Putamen (tissue), 1 donor: ENCODE data around the gene RPS21.
"Not testable (repeated sequence)": the region's sequence is repeated elsewhere in the genome, so short reads cannot be mapped to it uniquely, and the experiment has no call there.

Experiments used
- DNase-seq: peaks from one replicate; pipeline ENCODE4 v3.0.0-alpha.2; 2016; ENCODE audit warnings: low spot score

The RPS21 gene

GRCh38 chr20:62365814-62366369, 21.0 kb upstream of the RPS21 start:
- no peak for DNase-seq

DNA sequence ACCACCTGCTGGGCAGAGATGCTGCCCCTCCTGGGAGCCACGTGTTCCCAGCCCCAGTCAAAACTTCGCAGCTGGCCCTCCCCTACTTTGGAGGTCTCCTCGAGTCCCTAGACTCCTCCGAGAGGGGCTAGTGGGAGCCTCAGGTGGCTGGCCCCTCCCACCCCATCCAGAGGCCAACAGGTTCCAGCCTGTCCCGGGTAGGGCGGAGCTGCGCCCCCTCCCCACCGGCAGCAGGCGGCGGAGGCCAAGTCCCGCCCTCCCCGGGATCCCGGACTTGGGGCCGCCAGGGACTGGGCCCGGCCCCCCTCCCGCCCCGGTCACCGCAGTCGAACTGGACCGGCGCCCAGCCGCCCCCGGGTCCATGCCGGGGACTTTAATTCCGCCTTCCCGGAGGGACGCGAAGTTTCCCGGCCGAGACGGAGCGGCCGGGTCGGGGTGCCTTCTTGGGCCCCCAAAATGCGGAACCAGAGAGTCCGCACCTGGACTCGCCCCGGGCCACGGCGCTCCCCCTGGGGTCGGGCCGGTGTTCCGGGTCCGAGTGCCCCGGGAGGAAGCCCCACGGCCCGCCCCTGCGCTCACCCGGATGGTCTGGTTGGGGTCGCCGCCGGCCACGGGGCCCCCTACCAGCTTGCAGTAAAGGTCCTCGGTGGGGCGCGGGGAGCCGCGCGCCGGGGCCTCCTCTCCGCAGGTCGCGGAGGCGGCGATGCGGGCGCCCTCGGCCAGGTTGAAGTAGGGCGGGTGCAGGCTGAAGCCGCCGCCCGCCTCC, 20.4 kb upstream of the RPS21 start:
- DNase-seq = no peak

- no peak for DNase-seq
Measured at GRCh38 chr20:62367136-62367632, 19.7 kb upstream of the RPS21 start, which contains the start of gene LAMA5. TSS of gene LAMA5 (minus strand) at chr20:62367312. CDS start at chr20:62367245, 67 bp downstream.

DNA sequence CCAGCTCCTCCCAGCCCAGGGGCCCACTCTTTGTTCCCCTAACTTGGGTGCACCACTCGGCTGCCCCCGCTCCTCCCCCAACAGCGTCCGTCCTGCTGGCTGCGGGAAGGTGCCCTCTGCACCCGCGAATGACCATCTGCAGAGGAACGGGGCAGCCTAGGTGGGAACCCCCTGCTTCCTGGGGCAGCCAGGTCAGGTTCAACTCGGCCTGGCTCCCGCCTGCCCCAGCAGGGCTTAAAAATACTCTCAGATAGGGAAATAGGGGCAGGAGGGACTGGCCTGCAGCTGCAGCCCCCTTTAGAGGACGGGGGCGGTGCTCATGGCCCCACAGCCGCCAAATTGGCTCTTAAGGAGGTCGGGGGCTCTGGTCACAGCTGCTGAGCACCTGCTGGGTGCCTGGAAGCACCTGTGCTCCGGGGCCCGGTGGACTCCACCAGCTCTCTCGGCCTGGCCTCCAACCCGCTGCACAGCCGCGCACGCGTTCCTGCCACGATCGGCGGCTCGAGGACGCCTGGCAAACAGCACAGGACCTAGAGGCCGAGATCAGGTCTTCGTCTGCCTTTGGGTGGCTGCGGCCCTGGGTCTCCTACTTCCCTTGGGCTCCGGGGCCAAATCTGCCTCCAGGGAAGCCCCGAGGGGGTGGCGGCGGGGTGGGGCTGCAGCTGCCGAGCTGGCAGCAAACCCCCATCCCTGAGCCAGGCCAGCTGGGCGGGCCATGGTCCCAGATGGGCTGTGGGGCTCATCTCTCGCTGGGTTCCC, 19.1 kb upstream of the RPS21 start:
- no peak for DNase-seq

- no peak for DNase-seq
Measured at GRCh38 chr20:62368392-62368975, 18.4 kb upstream of the RPS21 start.

- DNase-seq = no peak
Measured at GRCh38 chr20:62368976-62369814, 17.7 kb upstream of the RPS21 start.

DNA sequence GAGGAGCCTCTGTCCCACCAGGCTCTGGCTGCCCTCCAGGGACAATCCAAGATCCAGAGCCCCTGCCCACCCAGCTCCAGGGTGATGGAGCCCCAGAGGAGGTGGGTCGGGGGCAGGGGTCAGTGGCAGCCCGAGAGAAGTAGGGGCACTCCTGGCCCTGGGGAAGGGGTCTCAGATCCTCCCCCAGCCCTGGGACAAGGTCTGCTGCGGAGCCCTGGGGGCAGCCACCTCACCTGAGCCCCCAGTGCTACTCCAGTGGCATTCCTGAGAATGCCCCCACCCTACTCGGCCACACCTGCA, 17.1 kb upstream of the RPS21 start:
- DNase-seq = no peak

- DNase-seq = no peak
Measured at GRCh38 chr20:62370115-62370806, 16.6 kb upstream of the RPS21 start.

- DNase-seq = no peak
Measured at GRCh38 chr20:62370807-62371587, 15.9 kb upstream of the RPS21 start.

DNA sequence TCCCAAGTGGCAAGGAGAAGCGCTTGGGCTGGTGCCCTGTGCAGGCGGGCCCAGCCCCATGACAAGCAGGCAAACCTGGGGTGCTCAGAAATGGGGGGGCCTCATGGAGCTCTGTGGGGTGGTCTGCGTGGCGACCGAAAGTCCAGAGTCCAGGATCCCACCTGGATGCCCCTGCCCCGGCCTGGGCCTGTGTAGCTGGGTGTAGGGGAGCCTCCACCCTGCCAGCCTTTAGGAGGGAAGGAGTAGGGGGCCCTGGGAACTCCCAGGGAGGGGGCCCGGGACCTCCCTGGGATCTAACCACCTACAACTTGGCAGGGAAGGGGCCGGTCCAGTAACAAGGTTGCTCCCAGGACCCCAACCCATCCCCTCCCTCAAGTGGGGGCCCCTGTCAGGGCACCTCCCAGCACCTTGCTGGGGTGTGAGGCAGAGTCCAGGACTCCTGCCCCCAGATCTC, 15.3 kb upstream of the RPS21 start:
- DNase-seq = no peak

DNA sequence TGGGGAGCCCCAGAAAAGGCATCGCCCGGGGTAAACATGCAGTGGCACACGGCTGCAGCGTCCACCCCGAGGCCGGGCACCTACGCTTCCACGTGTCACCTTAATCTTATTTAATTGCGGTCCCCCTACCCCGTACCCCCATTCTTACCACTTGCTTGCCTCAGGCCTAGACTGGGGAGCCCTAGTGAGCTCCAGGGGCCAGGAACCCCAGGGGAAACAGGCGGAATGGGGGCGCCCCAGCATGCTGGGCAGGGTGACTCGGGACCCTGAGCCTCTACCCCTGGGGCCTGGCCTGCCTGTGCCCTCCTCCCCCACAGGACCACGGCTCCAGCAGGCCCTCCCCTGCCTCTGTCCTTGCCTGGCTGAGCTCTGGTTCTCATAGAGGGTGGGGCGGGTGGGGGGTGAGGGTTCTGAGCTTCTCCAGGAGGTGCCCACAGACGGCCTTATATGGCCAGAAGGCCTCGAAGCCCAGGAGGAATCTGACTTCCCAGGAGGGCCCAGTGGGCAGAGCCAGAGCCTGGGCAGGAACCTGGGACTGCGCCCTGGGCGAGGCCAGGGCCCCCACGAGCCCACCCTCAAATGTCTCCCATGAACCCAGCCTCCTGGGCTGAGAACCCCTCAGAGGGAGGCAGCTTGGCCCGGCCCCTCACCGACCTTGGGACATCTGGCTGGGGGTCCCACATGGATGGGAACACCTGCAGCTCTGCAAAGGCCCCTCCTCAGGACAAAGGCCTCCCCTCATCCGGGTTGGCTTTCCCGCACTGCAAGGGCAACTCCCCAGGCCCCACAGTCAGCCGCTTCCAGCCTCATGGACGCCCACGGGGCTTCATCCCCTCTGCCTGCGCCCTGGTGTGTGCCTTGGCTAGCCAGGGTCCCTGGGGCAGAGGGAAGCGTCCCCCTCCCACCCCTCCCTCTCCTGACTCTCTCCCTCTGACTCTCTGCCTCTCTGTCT, 14.6 kb upstream of the RPS21 start:
- DNase-seq = no peak

DNA sequence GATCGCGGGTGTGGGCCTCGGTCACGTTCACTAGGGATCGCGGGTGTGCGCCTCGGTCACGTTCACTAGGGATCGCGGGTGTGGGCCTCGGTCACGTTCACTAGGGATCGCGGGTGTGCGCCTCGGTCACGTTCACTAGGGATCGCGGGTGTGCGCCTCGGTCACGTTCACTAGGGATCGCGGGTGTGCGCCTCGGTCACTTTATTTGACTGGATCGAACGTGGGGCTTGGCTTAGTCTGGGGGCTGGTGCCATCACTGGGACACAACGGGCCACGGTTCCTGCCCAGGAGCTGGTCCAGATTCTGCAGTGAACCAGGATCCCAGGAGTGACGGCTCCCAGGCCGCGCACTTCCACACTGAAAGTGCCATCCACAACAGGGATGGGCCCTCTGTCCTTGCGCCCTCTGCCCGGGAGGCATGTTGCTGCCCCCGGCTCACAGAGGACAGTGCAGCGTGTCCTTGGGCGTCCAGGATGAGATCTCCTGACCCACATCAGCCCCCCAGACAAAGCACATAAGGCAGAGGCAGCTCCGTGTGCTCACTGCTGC, 13.2 kb upstream of the RPS21 start:
- not testable (repeated sequence) for DNase-seq

DNA sequence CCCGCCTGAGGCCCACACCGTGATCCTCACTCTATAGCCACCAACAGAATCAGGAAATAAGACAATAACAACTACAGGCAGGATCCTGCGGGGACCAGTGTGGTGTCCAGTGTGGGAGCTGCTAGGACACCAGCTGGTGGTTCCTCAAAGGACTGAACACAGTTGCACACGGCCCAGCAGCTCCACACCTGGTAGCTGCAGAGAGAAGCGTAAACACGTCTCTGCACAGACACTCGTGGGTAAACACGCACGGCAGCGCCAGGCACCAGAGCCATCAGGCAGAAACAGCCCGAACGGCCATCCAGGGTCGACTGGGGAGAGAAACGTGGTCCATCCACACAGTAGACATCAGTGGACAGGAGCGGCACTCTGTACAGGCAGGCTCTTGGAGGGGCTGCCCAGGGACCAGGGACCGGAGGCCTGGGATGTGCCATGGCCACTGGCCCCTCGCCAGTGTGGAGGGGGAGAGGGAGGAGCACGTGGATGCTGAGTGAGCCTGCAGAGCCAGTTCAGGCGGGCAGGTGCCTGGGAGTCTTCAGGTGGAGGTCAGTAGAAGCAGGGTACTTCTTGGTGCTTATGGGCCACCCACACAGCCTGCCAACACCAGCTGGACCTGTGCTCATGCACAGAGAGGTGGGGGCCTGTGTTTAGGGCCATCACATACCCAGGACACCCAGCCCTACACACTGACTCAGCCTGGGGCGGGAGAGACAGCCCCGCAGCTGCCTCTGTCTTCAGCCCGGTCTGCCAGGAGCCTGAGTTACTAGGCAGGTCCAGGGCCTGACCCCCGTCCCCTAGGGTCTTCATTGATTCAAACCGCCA, 12.4 kb upstream of the RPS21 start:
- no peak for DNase-seq

DNA sequence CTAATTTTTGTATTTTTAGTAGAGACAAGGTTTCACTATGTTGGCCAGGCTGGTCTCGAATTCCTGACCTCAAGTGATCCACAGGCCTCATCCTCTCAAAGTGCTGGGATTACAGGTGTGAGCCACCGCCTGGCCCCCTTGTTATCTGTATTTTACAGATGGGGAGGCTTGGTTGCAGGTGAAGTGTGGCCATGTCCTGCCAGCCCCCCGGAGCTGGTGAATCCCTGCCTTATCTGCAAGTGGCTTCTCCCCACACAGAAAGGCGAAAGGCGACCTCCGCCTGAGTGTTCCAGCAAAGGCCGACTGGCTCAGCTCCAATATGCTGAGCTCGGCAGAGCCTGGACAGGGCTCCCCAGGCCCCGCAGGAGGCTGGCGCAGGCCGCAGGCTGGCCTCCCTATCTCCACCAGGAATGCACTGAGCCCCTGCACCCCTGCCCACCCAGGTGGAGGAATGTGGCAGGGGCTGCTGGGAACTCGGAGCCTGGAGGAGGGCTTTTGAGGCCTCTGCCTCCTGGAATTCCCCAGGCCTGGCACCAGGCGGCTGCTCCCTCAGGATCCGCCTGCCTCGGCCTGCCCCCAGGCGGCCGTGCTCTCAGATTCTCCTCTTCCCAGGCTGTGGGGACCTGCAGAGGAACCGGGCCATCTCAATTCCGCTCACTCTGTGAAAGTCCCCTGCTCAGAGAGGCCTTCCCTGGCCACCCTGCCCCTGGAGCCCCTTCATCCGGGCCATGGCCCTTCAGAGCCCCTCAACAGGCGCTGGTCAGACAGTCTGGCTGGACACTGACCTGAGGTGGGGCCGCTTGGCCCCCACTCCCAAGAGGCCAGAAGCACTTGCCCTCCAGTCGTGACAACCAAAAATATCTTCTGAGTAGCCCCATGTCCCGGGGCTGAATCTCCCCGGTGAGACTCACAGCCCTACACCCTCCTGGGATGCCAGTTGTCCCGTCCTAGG, 10.5 kb upstream of the RPS21 start:
- no peak for DNase-seq

DNA sequence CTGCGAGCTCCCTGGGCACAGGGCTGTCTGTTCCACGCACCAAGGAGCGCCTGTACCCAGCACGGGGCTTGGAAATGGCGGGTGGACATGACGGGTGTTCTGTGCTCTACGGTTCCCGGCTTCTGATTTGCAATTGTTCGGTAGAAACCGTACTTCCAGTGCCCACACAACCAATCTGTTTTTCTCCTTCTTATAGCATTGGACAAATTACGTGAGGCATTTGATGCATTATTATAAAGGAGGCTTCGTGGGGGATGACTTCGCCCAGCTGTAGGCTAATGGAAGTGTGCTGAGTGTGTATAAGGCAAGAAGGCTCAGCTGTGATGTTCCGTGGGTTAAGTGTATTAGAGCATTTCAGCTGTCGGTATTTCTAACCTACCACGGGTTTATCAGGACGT, 9.8 kb upstream of the RPS21 start:
- no peak for DNase-seq

GRCh38 chr20:62377615-62378178, 9.2 kb upstream of the RPS21 start:
- no peak for DNase-seq
